Activated CD8-positive, alpha-beta T cell treated with anti-CD3 and anti-CD28 coated beads for 36 hours (primary cell): ENCODE results near the gene SLC6A19. TPM values are rescaled to one million over a fixed set of nuclear protein-coding genes. Genes with fewer than 3 reads are reported as not detected.

ENCODE experiments used
- ATAC-seq: fragments of 200-7000 bp; cut with Tn5 transposase; one replicate; pipeline ENCODE4 v1.10.0; 2021; ENCODE audit warnings: mild to moderate bottlenecking, moderate library complexity
- CTCF ChIA-PET: fragments of 350-600 bp; sonication (Branson Sonifier 250); formaldehyde crosslinking; loops from one replicate; lab custom pipeline; 2021; ENCODE audit warnings: antibody characterized with exemption; lab: Charles Lee
- POLR2A ChIA-PET: fragments of 350-600 bp; sonication (Branson Sonifier 250); formaldehyde crosslinking; loops from one replicate; lab custom pipeline; 2021; ENCODE audit warnings: antibody characterized with exemption; lab: Charles Lee
- DNase-seq: peaks from one replicate; pipeline ENCODE4 v3.0.0-alpha.2; 2020
- H3K27ac Mint-ChIP-seq: one replicate; pipeline ENCODE4 v1.8.0; 2021; ENCODE audit warnings: mild to moderate bottlenecking, mixed read lengths
- H3K27me3 Mint-ChIP-seq: one replicate; pipeline ENCODE4 v1.8.0; 2021; ENCODE audit warnings: mixed read lengths
- H3K36me3 Mint-ChIP-seq: one replicate; pipeline ENCODE4 v1.8.0; 2021; ENCODE audit warnings: low read depth, mixed read lengths
- H3K4me1 Mint-ChIP-seq: one replicate; pipeline ENCODE4 v1.8.0; 2021; ENCODE audit warnings: low read depth, mixed read lengths
- H3K4me3 Mint-ChIP-seq: one replicate; pipeline ENCODE4 v1.8.0; 2021; ENCODE audit warnings: mild to moderate bottlenecking, moderate library complexity, mixed read lengths
- H3K9me3 Mint-ChIP-seq: one replicate; pipeline ENCODE4 v1.8.0; 2021; ENCODE audit warnings: mixed read lengths
- CTCF ChIP-seq: fragments of 200-600 bp; IDR thresholded peaks from one replicate; pipeline ENCODE4 v1.8.0; 2022; ENCODE audit warnings: antibody characterized with exemption, mild to moderate bottlenecking
- intact Hi-C: fragments of 100-400 bp; cut with micrococcal nuclease; formaldehyde crosslinking; loops from one replicate; pipeline ENCODE4 v1.10.0; 2022
- total RNA-seq, 2 experiments: library from RNA; stranded (reverse); gene quantifications; one replicate each; pipeline ENCODE4 v1.2.3, GENCODE V29; 2021

The SLC6A19 gene
- total RNA-seq, 2 experiments from 2014 or later: not detected

DNA sequence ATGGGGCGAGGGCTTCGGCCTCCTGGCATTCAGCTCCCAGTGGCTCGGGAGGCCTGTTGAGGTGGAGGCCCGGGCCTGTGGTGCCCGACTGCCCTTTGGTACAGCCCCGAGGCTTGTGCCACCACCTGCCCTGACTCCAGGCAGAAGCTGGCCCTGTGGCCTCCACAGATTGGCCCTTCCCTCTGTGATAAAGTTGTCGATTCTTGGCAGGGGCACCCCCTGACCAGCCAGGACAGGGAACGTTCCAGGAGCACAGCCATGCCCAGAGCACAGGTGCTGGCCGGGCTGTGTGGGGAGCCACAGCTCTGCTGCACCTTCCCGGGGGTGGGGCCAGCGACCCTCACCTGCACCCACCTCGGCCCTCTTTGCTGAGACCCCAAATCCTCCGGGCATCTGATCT, 56.4 kb downstream of the SLC6A19 start:
- peaks cover 20% of the 10 kb centered on the region for H3K4me1 Mint-ChIP-seq
- ATAC-seq (no peak), DNase-seq (no peak)
- ChIA-PET POLR2A (interaction anchor here (0.7 kb wide), 1 partner anchor 42 kb away, joined by 3 read pairs; no protein-coding TSS in a partner anchor), CTCF (no interaction called here)
- no peak overlapping the region for H3K4me3 Mint-ChIP-seq
- H3K27ac Mint-ChIP-seq: no peak overlapping the region
- TF ChIP-seq CTCF: no peak
- peaks cover 14% of the 10 kb centered on the region for H3K36me3 Mint-ChIP-seq
- intact Hi-C loops: no loop called here
- H3K27me3 Mint-ChIP-seq: no peaks in the 10 kb centered on the region
- H3K9me3 Mint-ChIP-seq: peaks cover 6% of the 10 kb centered on the region

DNA sequence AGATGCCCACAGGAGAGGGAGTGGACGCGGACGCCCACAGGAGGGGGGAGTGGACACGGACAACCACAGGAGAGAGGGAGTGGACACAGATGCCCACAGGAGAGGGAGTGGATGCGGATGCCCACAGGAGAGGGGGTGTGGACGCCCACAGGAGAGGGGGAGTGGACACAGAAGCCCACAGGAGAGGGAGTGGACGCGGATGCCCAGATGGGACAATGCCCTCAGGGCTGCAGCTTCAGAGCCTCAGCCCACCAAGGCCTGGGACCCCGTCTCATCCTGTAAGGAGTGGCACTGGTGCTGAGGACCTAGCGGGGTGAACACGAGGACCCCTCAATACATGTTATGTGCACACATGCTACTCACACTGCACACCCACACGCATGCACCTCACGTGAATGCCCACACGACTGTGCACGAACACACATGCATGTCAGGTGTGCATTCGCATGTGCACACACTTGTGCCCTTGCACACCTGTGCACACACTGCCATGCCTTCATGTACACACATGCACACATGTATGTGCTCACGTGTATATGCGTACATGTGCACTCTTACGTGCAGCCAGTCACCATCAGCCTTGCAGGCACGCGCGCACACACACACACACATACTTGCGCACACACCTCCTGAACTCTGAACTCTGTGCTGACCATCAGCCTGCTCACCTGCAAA, 58.5 kb downstream of the SLC6A19 start:
- Mint-ChIP-seq H3K9me3 (peaks cover 6% of the 10 kb centered on the region), H3K4me3 (no peak overlapping the region), H3K27ac (no peak overlapping the region), H3K27me3 (no peaks in the 10 kb centered on the region), H3K4me1 (peaks cover 14% of the 10 kb centered on the region), H3K36me3 (peaks cover 15% of the 10 kb centered on the region)
- DNase-seq (no peak), ATAC-seq (no peak)
- intact Hi-C loops: no loop called here
- no peak for TF ChIP-seq CTCF
- POLR2A ChIA-PET: no interaction called here
- CTCF ChIA-PET: no interaction called here

GRCh38 chr5:1261643-1262042, 60.2 kb downstream of the SLC6A19 start:
- CTCF ChIA-PET: no interaction called here
- Mint-ChIP-seq H3K4me1 (no peaks in the 10 kb centered on the region), H3K27me3 (no peaks in the 10 kb centered on the region), H3K9me3 (peaks cover 6% of the 10 kb centered on the region), H3K27ac (no peak overlapping the region), H3K36me3 (peaks cover 19% of the 10 kb centered on the region), H3K4me3 (no peak overlapping the region)
- ATAC-seq (no peak), DNase-seq (no peak)
- no peak for TF ChIP-seq CTCF
- intact Hi-C loops: no loop called here
- POLR2A ChIA-PET: interaction anchor here (1.1 kb wide), 1 partner anchor 84 kb away, joined by 3 read pairs; no protein-coding TSS in a partner anchor

- no peak overlapping the region for H3K27ac Mint-ChIP-seq
- CTCF ChIA-PET: no interaction called here
- H3K36me3 Mint-ChIP-seq: peaks cover 23% of the 10 kb centered on the region
- ATAC-seq: no peak
- POLR2A ChIA-PET: interaction anchor here (0.6 to 1.1 kb wide), 2 partner anchors 70 to 83 kb away, joined by 3 read pairs; no protein-coding TSS in a partner anchor
- intact Hi-C loops: no loop called here
- no peaks in the 10 kb centered on the region for H3K27me3 Mint-ChIP-seq
- H3K4me1 Mint-ChIP-seq: no peaks in the 10 kb centered on the region
- no peak overlapping the region for H3K4me3 Mint-ChIP-seq
- H3K9me3 Mint-ChIP-seq: peaks cover 6% of the 10 kb centered on the region
- no peak for TF ChIP-seq CTCF
- DNase-seq: no peak
Observed at GRCh38 chr5:1262381-1262780, 61.0 kb downstream of the SLC6A19 start.

DNA sequence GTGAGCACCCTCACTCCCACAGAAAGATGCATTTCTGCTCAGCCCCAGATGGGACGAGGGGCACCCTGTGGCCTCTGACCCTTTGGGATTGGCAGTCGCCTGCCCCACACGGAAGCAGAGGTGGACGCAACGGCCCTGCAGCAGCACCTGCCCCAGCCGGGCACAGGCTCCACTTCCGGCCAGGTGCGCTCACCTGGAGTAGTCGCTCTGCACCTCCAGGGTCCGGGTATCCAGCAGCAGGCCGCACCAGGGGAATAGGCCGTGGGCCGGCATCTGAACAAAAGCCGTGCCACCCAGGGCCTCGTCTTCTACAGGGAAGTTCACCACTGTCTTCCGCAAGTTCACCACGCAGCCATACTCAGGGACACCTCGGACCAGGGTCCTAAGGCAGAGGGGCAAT, 62.8 kb downstream of the SLC6A19 start:
- ATAC-seq (no peak), DNase-seq (no peak)
- intact Hi-C loops: no loop called here
- H3K9me3 Mint-ChIP-seq: peaks cover 6% of the 10 kb centered on the region
- H3K27me3 Mint-ChIP-seq: no peaks in the 10 kb centered on the region
- peaks cover 11% of the 10 kb centered on the region for H3K4me1 Mint-ChIP-seq
- H3K4me3 Mint-ChIP-seq: no peak overlapping the region
- no peak for TF ChIP-seq CTCF
- ChIA-PET POLR2A (interaction anchor here (0.5 kb wide), 1 partner anchor 310 kb away, joined by 4 read pairs; no protein-coding TSS in a partner anchor), CTCF (no interaction called here)
- H3K27ac Mint-ChIP-seq: no peak overlapping the region
- H3K36me3 Mint-ChIP-seq: peaks cover 29% of the 10 kb centered on the region
